ENCODE results near the gene FNIP1.

DNA sequence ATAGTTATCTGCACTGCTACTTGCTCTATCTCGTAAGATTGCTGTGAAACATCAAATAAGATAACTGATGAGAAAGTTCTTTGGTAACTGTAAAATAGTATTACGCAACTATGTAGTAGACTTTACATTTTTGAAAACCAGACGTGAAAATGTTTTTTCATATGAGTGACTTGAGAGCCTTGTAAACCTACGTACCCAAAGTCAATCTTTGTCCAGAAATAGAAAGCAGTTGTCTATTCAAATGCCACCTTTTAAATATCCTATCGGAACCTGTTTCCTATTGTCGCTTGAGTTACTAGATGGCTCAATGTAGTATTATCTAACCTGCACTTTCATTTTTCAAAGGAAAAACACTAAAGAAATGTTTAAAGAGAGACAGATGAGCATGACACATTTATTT is 1.6 kb downstream of the FNIP1 start:
- TF ChIP-seq, protein P1, sequence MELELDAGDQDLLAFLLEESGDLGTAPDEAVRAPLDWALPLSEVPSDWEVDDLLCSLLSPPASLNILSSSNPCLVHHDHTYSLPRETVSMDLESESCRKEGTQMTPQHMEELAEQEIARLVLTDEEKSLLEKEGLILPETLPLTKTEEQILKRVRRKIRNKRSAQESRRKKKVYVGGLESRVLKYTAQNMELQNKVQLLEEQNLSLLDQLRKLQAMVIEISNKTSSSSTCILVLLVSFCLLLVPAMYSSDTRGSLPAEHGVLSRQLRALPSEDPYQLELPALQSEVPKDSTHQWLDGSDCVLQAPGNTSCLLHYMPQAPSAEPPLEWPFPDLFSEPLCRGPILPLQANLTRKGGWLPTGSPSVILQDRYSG (tag; conservative IDR thresholded peaks at IDR 0.05; ENCODE audit: low read depth), result no peak
- TF ChIP-seq PML (IDR thresholded peaks at IDR 0.05; ENCODE audit: low read length), result no peak
- TF ChIP-seq KDM4B (IDR thresholded peaks at IDR 0.05; ENCODE audit: borderline replicate concordance in 2 of 2, low read depth in 1 of 2), result no peak

Measured in K562 (cell line).